ENCODE measurements around the gene CD160. TPM values are rescaled to one million over a fixed set of nuclear protein-coding genes. Genes with fewer than 3 reads are reported as not detected.

Gene CD160
- total RNA-seq, 1 donor from 2014 or later: 0.93 TPM

DNA sequence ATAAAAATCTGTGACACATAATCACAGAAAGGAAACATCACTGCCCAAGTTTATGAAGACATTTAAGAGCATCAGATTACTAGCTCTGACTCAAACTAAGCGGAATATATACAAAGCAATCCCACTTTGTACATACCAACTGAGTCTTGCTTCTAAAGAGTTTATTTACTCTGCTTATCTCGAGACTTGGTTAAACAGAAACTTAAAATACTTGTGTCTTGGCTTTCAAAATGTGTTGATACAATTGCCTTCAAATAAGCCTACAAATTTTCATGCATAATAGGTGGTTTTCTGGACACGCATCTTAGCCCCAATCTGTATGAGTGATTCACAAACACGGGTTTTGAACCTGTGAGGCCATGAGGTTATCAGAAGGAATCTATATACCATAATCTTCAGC is 21.0 kb downstream of the CD160 start:
- Histone ChIP-seq H3K4me3 (no peak overlapping the region), H3K36me3 (peaks cover 40% of the 10 kb centered on the region), H3K9me3 (no peaks in the 10 kb centered on the region), H3K27me3 (no peaks in the 10 kb centered on the region), H3K4me1 (no peaks in the 10 kb centered on the region), H3K27ac (no peak overlapping the region)
- TF ChIP-seq, protein P1, sequence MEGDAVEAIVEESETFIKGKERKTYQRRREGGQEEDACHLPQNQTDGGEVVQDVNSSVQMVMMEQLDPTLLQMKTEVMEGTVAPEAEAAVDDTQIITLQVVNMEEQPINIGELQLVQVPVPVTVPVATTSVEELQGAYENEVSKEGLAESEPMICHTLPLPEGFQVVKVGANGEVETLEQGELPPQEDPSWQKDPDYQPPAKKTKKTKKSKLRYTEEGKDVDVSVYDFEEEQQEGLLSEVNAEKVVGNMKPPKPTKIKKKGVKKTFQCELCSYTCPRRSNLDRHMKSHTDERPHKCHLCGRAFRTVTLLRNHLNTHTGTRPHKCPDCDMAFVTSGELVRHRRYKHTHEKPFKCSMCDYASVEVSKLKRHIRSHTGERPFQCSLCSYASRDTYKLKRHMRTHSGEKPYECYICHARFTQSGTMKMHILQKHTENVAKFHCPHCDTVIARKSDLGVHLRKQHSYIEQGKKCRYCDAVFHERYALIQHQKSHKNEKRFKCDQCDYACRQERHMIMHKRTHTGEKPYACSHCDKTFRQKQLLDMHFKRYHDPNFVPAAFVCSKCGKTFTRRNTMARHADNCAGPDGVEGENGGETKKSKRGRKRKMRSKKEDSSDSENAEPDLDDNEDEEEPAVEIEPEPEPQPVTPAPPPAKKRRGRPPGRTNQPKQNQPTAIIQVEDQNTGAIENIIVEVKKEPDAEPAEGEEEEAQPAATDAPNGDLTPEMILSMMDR (IDR thresholded peaks at IDR 0.05): no peak
- DNase-seq (no peak), ATAC-seq (peak; percentile 84)
- intact Hi-C loops (cut with DNase I): no loop called here

DNA sequence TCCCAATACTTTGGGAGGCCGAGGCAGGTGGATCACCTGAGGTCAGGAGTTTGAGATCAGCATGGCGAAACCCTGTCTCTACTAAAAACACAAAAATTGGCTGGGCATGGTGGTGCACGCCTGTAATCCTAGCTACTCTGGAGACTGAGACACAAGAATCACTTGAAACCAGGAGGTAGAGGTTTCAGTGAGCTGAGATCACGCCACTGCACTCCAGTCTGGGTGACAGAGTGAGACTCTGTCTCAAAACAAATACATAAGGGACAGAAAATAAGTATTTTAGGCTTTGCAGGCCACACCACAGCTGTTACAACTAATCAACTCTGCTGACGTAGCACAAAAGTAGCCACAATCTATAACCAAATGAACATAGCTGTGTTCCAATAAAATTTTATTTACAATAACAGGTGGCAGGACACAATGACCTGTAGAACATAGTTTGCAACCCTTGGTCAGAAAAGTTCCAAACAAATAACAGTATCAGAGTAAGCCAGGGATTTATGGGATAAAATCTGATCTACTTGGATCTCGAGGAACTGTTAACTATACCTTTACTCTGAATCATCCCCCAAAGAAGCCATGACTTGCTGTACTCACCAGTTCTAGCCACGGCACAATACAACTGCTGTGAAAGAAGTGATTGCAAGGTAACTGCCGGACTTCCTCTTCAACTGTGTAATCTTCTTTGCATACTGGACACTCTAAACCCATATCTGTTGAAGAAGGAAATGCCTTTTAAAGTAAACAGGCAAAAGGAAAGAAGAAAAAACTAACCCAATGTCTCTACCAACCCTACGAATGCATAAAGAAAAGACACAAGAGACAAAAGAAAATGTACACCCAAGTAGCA is 28.3 kb downstream of the CD160 start:
- DNase-seq (no peak), ATAC-seq (peak; percentile 56)
- Histone ChIP-seq H3K27me3 (no peaks in the 10 kb centered on the region), H3K9me3 (no peaks in the 10 kb centered on the region), H3K27ac (no peak overlapping the region), H3K4me3 (no peak overlapping the region), H3K4me1 (no peaks in the 10 kb centered on the region), H3K36me3 (peaks cover 98% of the 10 kb centered on the region)
- TF ChIP-seq, protein P1 (IDR thresholded peaks at IDR 0.05): no peak
- intact Hi-C loops (cut with DNase I): no loop called here

DNA sequence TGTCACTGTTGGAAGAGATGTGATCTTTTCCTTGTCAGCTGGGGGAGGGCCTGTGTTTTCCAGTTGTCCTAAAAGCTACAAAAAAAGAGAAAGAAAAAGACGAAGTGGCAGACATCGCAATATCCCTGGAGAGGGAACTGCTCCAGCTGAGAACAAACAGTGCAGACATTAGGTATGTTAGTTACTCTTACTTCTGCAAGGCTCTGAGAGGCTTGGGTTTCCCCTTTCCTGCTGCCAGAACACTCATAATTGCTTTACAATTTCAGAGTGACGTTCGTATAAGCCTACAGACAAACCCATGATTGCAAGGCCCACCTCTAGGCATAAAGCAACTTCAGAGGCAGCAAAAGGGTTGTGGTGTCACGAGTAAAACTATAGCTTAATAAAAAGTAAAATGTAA is 31.1 kb downstream of the CD160 start:
- ATAC-seq (peak; percentile 61), DNase-seq (no peak)
- Histone ChIP-seq H3K36me3 (peaks cover 84% of the 10 kb centered on the region), H3K27ac (no peak overlapping the region), H3K27me3 (no peaks in the 10 kb centered on the region), H3K4me1 (no peaks in the 10 kb centered on the region), H3K9me3 (no peaks in the 10 kb centered on the region), H3K4me3 (no peak overlapping the region)
- intact Hi-C loops (cut with DNase I): no loop called here
- TF ChIP-seq, protein P1 (IDR thresholded peaks at IDR 0.05): no peak

DNA sequence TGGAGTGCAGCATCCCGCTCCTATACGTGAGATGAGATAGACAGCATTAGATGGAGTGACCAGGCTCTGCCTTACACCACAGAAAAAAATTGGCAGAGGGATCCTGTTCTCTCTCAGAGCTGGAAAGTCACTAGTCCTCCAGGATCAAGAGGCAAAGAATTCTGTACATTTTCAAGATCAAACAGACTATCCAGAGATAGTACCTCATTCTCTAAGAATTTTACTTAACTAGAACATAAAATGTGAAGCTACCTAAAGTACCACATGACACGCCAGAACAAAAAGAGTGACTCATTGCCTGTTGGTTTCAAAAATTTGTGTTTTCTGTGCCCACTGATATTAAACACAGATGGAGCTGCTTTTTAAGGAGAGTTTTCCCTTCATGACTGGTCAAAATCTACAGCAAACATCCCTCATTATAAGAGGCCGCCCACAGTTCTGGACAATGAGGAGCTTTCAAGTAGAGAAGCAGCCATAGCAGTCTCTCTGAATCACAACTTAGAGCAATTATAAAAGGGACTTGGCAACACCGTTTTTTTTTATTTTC is 32.3 kb downstream of the CD160 start:
- DNase-seq (no peak), ATAC-seq (no peak)
- intact Hi-C loops (cut with DNase I): no loop called here
- no peaks in the 10 kb centered on the region for H3K27me3 ChIP-seq
- TF ChIP-seq, protein P1 (IDR thresholded peaks at IDR 0.05): no peak
- H3K4me1 ChIP-seq: no peaks in the 10 kb centered on the region
- H3K36me3 ChIP-seq: peaks cover 80% of the 10 kb centered on the region
- H3K4me3 ChIP-seq: no peak overlapping the region
- no peak overlapping the region for H3K27ac ChIP-seq
- no peaks in the 10 kb centered on the region for H3K9me3 ChIP-seq

DNA sequence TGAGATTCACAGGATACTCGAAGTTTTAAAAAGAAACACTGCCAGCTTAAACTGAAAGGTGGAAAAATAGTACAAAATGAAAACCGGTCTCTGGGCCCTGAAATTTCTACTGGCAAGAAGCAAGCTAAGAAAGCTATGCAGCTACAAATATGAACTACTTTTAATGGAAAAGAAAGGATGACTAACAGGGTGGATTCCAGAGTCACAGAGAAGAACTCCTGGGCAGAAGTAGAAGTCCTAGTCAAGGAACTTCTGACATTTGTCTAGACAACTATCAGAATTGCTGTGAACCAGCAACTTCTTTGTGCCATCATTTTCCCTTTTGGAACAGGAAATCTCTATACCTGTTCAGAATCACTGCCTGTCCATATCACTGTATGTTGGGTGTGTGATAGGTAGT is 38.1 kb downstream of the CD160 start:
- H3K36me3 ChIP-seq: peaks cover 45% of the 10 kb centered on the region
- intact Hi-C loops (cut with DNase I): no loop called here

More for the DNA sequence above, 38.1 kb downstream of the CD160 start:
- Histone ChIP-seq H3K4me1 (no peaks in the 10 kb centered on the region), H3K27ac (no peak overlapping the region), H3K4me3 (no peak overlapping the region), H3K27me3 (no peaks in the 10 kb centered on the region), H3K9me3 (no peaks in the 10 kb centered on the region)
- DNase-seq (no peak), ATAC-seq (no peak)
- TF ChIP-seq, protein P1 (IDR thresholded peaks at IDR 0.05): no peak

Measured in upper lobe of right lung (tissue), 1 donor.